SIG-M5 treated with dmso at 0.1 percent for 504 hours (cell line): ENCODE measurements around the gene CRACR2B.

Experiments
- DNase-seq: peaks from one replicate; lab custom pipeline; 2025; ENCODE audit not compliant: unreplicated experiment; lab: John Stamatoyannopoulos, UW

Gene CRACR2B

GRCh38 chr11:826227-826621, 1.5 kb upstream of the CRACR2B start:
- no peak for DNase-seq

- no peak for DNase-seq
These were observed 928 bp upstream of the CRACR2B start for GRCh38 chr11:826836-827145.

GRCh38 chr11:827146-827896, 398 bp upstream of the CRACR2B start:
- no peak for DNase-seq

GRCh38 chr11:828506-829175, 922 bp downstream of the CRACR2B start:
- no peak for DNase-seq

GRCh38 chr11:829176-829846, 1.6 kb downstream of the CRACR2B start:
- DNase-seq = no peak

- no peak for DNase-seq
These were observed 2.2 kb downstream of the CRACR2B start for GRCh38 chr11:829847-830294.

GRCh38 chr11:830295-831117, 2.8 kb downstream of the CRACR2B start:
- peak; percentile 36 for DNase-seq

GRCh38 chr11:831118-831864, 3.6 kb downstream of the CRACR2B start:
- DNase-seq = no peak

- DNase-seq = no peak
These were observed 4.3 kb downstream of the CRACR2B start for GRCh38 chr11:831961-832528.

- DNase-seq = peak; percentile 38
These were observed 4.9 kb downstream of the CRACR2B start, which contains the start of gene CD151 for GRCh38 chr11:832529-833113. Gene CD151 (plus strand): TSS chr11:832952. CDS start chr11:836070, 3,118 bp downstream.

GRCh38 chr11:833114-833791, 5.5 kb downstream of the CRACR2B start:
- DNase-seq = no peak

GRCh38 chr11:833849-834311, 6.2 kb downstream of the CRACR2B start:
- DNase-seq = no peak

- no peak for DNase-seq
These were observed 6.9 kb downstream of the CRACR2B start for GRCh38 chr11:834371-835316.

- DNase-seq = no peak
These were observed 8.6 kb downstream of the CRACR2B start for GRCh38 chr11:836274-836673.

- no peak for DNase-seq
These were observed 9.0 kb downstream of the CRACR2B start for GRCh38 chr11:836700-837099.

- DNase-seq = no peak
These were observed 9.7 kb downstream of the CRACR2B start for GRCh38 chr11:837189-837989.

- DNase-seq = no peak
These were observed 10.2 kb downstream of the CRACR2B start for GRCh38 chr11:837990-838307.
